Suprapubic skin (tissue), 4 donors: ENCODE data around the gene MRPL3.
"Not testable (repeated sequence)": the region's sequence is repeated elsewhere in the genome, so short reads cannot be mapped to it uniquely, and the experiment has no call there.

Source experiments
- CTCF ChIP-seq, 2 donors: fragments of 200-600 bp in 1 of 2; fragments of 450-650 bp in 1 of 2; sonication (generic) in 1 of 2; IDR thresholded peaks; one replicate each; pipeline ENCODE4 v1.5.1; 2016 to 2019; ENCODE audit warnings: antibody characterized with exemption in 2 of 2, mild to moderate bottlenecking in 1 of 2, moderate library complexity in 1 of 2
- EP300 ChIP-seq: sonication (generic); formaldehyde crosslinking; IDR thresholded peaks from one replicate; pipeline ENCODE4 v1.6.1; 2017; ENCODE audit warnings: antibody characterized with exemption
- POLR2A ChIP-seq, 2 donors: fragments of 450-650 bp; IDR thresholded peaks; one replicate each; pipeline ENCODE4 v1.6.1; 2017; ENCODE audit warnings: antibody characterized with exemption in 2 of 2, mild to moderate bottlenecking in 2 of 2, moderate library complexity in 2 of 2
- POLR2AphosphoS5 ChIP-seq, 3 donors: sonication (generic); formaldehyde crosslinking; IDR thresholded peaks; one replicate each; pipeline ENCODE4 v1.6.1; 2017; ENCODE audit warnings: antibody characterized with exemption in 3 of 3

DNA sequence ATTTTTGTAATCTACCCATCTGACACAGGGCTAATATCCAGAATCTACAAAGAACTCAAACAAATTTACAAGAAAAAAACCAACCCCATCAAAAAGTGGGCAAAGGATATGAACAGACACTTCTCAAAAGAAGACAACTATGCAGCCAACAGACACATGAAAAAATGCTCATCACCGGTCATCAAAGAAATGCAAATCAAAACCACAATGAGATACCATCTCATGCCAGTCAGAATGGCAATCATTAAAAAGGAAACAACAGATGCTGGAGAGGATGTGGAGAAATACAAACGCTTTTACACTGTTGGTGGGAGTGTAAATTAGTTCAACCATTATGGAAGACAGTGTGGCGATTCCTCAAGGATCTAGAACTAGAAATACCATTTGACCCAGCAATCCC is 16.2 kb downstream of the MRPL3 start:
- not testable (repeated sequence) for TF ChIP-seq CTCF (IDR thresholded peaks at IDR 0.05); POLR2A (IDR thresholded peaks at IDR 0.05); POLR2AphosphoS5 (IDR thresholded peaks at IDR 0.05); EP300
